Measurements from ENCODE around the gene SELENOM.

The SELENOM gene

GRCh38 chr22:31090217-31091085 lies 16.9 kb downstream of the SELENOM start:
- H3K4me3 ChIP-seq (ENCODE audit: low read depth, low read length) = no peak overlapping the region
- TF ChIP-seq CTCF (IDR thresholded peaks at IDR 0.05; ENCODE audit: low read depth, low read length) = no peak

DNA sequence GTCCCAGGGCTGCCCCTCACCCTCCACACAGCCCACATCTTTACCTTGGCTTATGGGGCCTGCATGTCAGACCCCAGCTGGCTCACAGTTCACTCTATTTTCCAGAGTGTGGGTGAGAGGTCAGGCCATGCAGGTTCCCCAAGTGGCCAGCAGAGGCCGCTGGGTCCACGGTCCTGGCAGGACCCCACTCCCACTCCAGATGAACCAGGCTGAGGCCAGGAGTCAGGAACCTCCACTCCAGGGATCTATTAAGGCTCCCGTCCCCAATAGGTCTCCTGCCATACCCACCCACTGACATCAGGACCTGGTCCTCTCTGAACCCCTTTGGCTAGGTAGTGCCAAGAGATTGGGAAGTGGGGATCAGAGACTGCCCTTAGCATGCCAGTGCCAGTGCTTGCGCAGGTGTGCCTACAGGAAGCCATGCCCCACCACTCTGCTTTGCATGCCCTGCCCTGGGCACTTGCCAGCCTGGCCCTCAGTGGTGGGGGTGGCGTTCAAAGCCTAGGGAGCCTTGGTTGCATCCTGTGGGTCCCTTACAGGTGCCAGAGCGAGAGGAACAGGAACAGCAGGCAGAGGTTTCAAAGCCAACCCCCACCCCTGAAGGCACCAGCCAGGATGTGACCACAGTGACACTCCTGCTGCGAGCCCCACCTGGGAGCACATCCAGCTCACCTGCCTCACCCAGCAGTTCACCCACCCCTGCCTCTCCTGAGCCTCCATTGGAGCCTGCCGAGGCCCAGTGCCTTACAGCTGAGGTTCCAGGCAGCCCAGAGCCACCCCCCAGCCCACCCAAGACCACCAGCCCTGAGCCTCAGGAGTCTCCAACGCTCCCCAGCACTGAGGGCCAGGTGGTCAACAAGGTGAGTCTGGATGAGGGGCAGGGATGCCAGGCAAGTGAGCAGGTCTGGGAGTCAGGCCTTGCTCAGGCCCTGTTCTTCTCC lies 17.9 kb downstream of the SELENOM start:
- peak; percentile 78 for TF ChIP-seq CTCF (IDR thresholded peaks at IDR 0.05; ENCODE audit: low read depth, low read length)
- no peak overlapping the region for H3K4me3 ChIP-seq (ENCODE audit: low read depth, low read length)

- H3K4me3 ChIP-seq (ENCODE audit: low read depth, low read length) = no peak overlapping the region
- TF ChIP-seq CTCF (IDR thresholded peaks at IDR 0.05; ENCODE audit: low read depth, low read length) = no peak
These were observed 19.0 kb downstream of the SELENOM start for GRCh38 chr22:31088233-31088986.

GRCh38 chr22:31087744-31088215 lies 19.6 kb downstream of the SELENOM start:
- TF ChIP-seq CTCF (IDR thresholded peaks at IDR 0.05; ENCODE audit: low read depth, low read length) = no peak
- H3K4me3 ChIP-seq (ENCODE audit: low read depth, low read length) = no peak overlapping the region

GRCh38 chr22:31086703-31087330 lies 20.6 kb downstream of the SELENOM start:
- H3K4me3 ChIP-seq (ENCODE audit: low read depth, low read length) = no peak overlapping the region
- no peak for TF ChIP-seq CTCF (IDR thresholded peaks at IDR 0.05; ENCODE audit: low read depth, low read length)

DNA sequence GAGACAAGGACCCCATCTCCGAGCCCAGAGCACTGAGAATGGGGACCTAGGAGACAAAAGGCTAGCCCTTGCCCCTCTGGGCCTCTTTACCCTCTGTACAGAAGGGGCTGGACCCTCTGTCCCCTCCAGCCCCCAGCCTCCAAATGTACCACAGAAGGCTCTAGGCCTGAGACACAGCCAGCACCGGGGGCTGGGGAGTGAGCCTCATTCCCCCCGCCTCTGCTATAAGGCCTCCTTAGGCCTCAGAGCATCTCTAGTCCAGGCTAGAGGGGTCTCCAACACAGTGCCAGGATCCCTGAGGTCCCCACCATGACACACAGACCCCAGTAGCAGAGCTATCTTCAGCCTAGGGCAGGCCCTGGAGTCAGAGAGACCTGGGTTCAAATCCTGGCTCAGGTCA lies 21.4 kb downstream of the SELENOM start:
- no peak overlapping the region for H3K4me3 ChIP-seq (ENCODE audit: low read depth, low read length)
- TF ChIP-seq CTCF (IDR thresholded peaks at IDR 0.05; ENCODE audit: low read depth, low read length) = no peak
